Breast epithelium (tissue), 3 donors: ENCODE results near the gene TENM4.

Experiments used
- CTCF ChIP-seq, 3 donors: fragments of 450-650 bp; IDR thresholded peaks; one replicate each; pipeline ENCODE4 v1.5.1; 2016 to 2017; ENCODE audit warnings: antibody characterized with exemption in 3 of 3, mild to moderate bottlenecking in 3 of 3, moderate library complexity in 3 of 3
- POLR2A ChIP-seq: fragments of 450-650 bp; IDR thresholded peaks from one replicate; pipeline ENCODE4 v1.6.1; 2016; ENCODE audit warnings: antibody characterized with exemption, mild to moderate bottlenecking, moderate library complexity
- POLR2AphosphoS5 ChIP-seq, 3 donors: sonication (generic); formaldehyde crosslinking; IDR thresholded peaks; one replicate each; pipeline ENCODE4 v1.6.1; 2017; ENCODE audit warnings: antibody characterized with exemption in 3 of 3

- no peak for TF ChIP-seq CTCF (IDR thresholded peaks at IDR 0.05)
- no peak for TF ChIP-seq POLR2A
- no peak for TF ChIP-seq POLR2AphosphoS5 (IDR thresholded peaks at IDR 0.05)
Observed at GRCh38 chr11:78694152-78694551, 746.7 kb downstream of the TENM4 start.
